ENCODE results near the gene SDE2. TPM values are rescaled to one million over a fixed set of nuclear protein-coding genes. Genes with fewer than 3 reads are reported as not detected.

The SDE2 gene
- total RNA-seq, 2 experiments from 2014 or later = 16.6 to 20.9 TPM

Other genes with a start within 250 kb of the SDE2 start
- 100 to 1,000 TPM; 198 to 225 TPM for gene SRP9, start 221.5 kb downstream of the SDE2 start, total RNA-seq
- under 1 TPM; 0.68 to 0.85 TPM for gene EPHX1, start 189.2 kb downstream of the SDE2 start, total RNA-seq
- 10 to 100 TPM; 50.4 to 58.7 TPM for gene TMEM63A, start 117.0 kb downstream of the SDE2 start, total RNA-seq
- not detected for gene LEFTY1, start 110.2 kb downstream of the SDE2 start, total RNA-seq
- 100 to 1,000 TPM; 103 to 106 TPM for gene PYCR2, start 75.1 kb downstream of the SDE2 start, total RNA-seq
- not detected for gene LEFTY2, start 58.1 kb downstream of the SDE2 start, total RNA-seq
- gene H3-3A, start 63.4 kb upstream of the SDE2 start, total RNA-seq = 100 to 1,000 TPM; 384 to 451 TPM
- gene ACBD3, start 187.4 kb upstream of the SDE2 start, total RNA-seq = 10 to 100 TPM; 19.4 to 20.0 TPM
- gene MIXL1, start 224.3 kb upstream of the SDE2 start, total RNA-seq = not detected